H1 (cell line): ENCODE data around the gene KDM6B. TPM values are rescaled to one million over a fixed set of nuclear protein-coding genes. Genes with fewer than 3 reads are reported as not detected.
A peak's percentile ranks its signal among the peaks of the same experiment; 100 is the strongest.

Source experiments
- EGR1 ChIP-seq: IDR thresholded peaks from 2 replicates; pipeline ENCODE4 v1.6.1; 2011; ENCODE audit warnings: low read depth, low read length, borderline replicate concordance
- EZH2 ChIP-seq: fragments of 200-600 bp; sonication (generic); IDR thresholded peaks from 2 replicates; pipeline ENCODE4 v1.7.1; 2012; ENCODE audit warnings: low read depth, mild to moderate bottlenecking, moderate library complexity, low read length, inconsistent platforms; ENCODE audit not compliant: severe bottlenecking
- SRF ChIP-seq: IDR thresholded peaks from 2 replicates; pipeline ENCODE4 v1.6.1; 2011; ENCODE audit warnings: mild to moderate bottlenecking, low read depth, low read length, moderate library complexity
- polyA plus RNA-seq, 7 experiments: library from polyadenylated mRNA; depleted of rRNA in 3 of 7; stranded (reverse) in 5 of 7; unstranded in 2 of 7; fragments of >200 nt in 5 of 7; fragments of 200-250 nt in 2 of 7; gene quantifications; 1 replicate in 5 of 7; 2 replicates in 1 of 7; 4 replicates in 1 of 7; pipeline versions ENCODE4 v1.2.1 to v1.2.3, GENCODE V29; 2011 to 2013; ENCODE audit warnings: missing spikeins in 2 of 7, mixed read lengths in 2 of 7
- total RNA-seq: library from RNA; stranded (reverse); fragmentation: NEBNext Ultra II Directional; extraction: Animal tissue kit (Norgen Biotek cat#: 25700); gene quantifications from 2 replicates; pipeline ENCODE4 v1.2.1, GENCODE V29; 2021

KDM6B gene
- total and polyA plus RNA-seq, 2 of the 8 experiments (the other 6 are each of a cell fraction or from before 2014, with no cell fraction given), result 0.48 to 3.7 TPM

- no peak for TF ChIP-seq EGR1
- TF ChIP-seq SRF, result no peak
- TF ChIP-seq EZH2, result peak; percentile 72
These were observed 19.1 kb downstream of the KDM6B start (continued) for GRCh38 chr17:7852919-7853690.
